Aorta (tissue), 5 donors: ENCODE measurements around the gene ESRRB. TPM values are rescaled to one million over a fixed set of nuclear protein-coding genes. Genes with fewer than 3 reads are reported as not detected.

Source experiments
- ATAC-seq: fragments of 200-7000 bp; cut with Tn5 transposase; one replicate; pipeline ENCODE4 v1.9.1; 2022; ENCODE audit warnings: moderate library complexity; ENCODE audit not compliant: low FRiP score
- DNase-seq, 2 donors: peaks; one replicate each; pipeline ENCODE4 v3.0.0-alpha.2; 2020
- H3K27ac ChIP-seq, 2 donors: one replicate each; pipeline ENCODE4 v1.5.1; 2013; ENCODE audit warnings: low read length in 2 of 2, mild to moderate bottlenecking in 2 of 2, moderate library complexity in 2 of 2, control low read depth in 1 of 2, inconsistent platforms in 1 of 2, low read depth in 1 of 2
- H3K27me3 ChIP-seq, 2 donors: one replicate each; pipeline ENCODE4 v1.6.1; 2013; ENCODE audit warnings: control low read depth in 1 of 2, low read length in 1 of 2, mild to moderate bottlenecking in 1 of 2, moderate library complexity in 1 of 2; ENCODE audit not compliant: insufficient read depth in 2 of 2, control insufficient read depth in 1 of 2
- H3K36me3 ChIP-seq, 2 donors: one replicate each; pipeline ENCODE4 v1.6.1; 2013; ENCODE audit warnings: control low read depth in 1 of 2, low read length in 1 of 2, mild to moderate bottlenecking in 1 of 2; ENCODE audit not compliant: insufficient read depth in 2 of 2, control insufficient read depth in 1 of 2
- H3K4me1 ChIP-seq, 2 donors: one replicate each; pipeline ENCODE4 v1.6.1; 2013; ENCODE audit warnings: low read length in 2 of 2, control low read depth in 1 of 2, mild to moderate bottlenecking in 1 of 2, moderate library complexity in 1 of 2; ENCODE audit not compliant: insufficient read depth in 2 of 2, control insufficient read depth in 1 of 2
- H3K4me3 ChIP-seq, 2 donors: one replicate each; pipeline ENCODE4 v1.5.1; 2013; ENCODE audit warnings: low read length in 2 of 2, control low read depth in 1 of 2, mild to moderate bottlenecking in 1 of 2
- H3K9me3 ChIP-seq: one replicate; pipeline ENCODE4 v1.6.1; 2013; ENCODE audit warnings: mild to moderate bottlenecking, low read length; ENCODE audit not compliant: control insufficient read depth
- WGBS, 2 donors: extraction: QIAGEN DNeasy Blood & Tissue Kit; methylation state at CpG; one replicate each; pipeline ENCODE4 v1.1.7; 2013; 5-methylcytosine and 5-hydroxymethylcytosine counted together
- intact Hi-C, 2 donors: fragments of 100-400 bp; cut with DNase I; formaldehyde crosslinking; loops; one replicate each; pipeline versions ENCODE4 v1.14.2 to v1.15.0; 2022
- polyA plus RNA-seq, 2 donors: library from polyadenylated mRNA; stranded (reverse); fragments of 200-250 nt; gene quantifications; one replicate each; pipeline ENCODE4 v1.2.3, GENCODE V29; 2013
- total RNA-seq, 2 donors: library from RNA; stranded (reverse); fragmentation: NEBNext Ultra II Directional; extraction: Animal tissue kit (Norgen Biotek cat#: 25700); gene quantifications; one replicate each; pipeline ENCODE4 v1.2.1, GENCODE V29; 2021
- donor health status: healthy with polysubstance abuse.
- donor health status: Bipolar disorder and iron deficiency.
- donor health status: DM: no; HTN: no; CAD: no.
- donor health status: DM: no; HTN: no; CAD: no.
- donor health status: DM: yes; HTN: yes; CAD: no.

Gene ESRRB
- total and polyA plus RNA-seq, 4 donors: 0.23 to 0.52 (median 0.33) TPM; not detected in 1

DNA sequence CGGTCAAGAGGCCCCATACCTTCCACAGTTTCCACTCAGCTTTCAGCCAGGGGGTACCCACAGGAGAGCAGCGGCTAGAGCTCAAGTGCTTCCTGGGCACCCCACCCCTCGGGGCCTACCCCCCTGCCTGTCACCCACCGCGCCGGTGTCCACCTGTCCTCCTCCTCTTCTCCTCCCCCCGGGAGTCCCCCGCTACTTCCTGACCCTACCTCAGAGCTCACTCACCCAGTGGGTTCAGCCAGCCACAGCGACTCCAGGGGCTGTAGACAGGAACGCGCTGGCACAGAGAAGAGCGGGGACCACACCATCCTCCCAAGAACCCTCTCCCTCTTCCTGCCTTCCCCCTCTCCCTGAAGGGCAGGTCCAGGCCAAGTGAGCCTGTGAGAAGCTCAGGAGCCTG lies 123.0 kb downstream of the ESRRB start:
- Histone ChIP-seq H3K27ac (no peak overlapping the region), H3K27me3 (no peaks in the 10 kb centered on the region), H3K9me3 (no peaks in the 10 kb centered on the region), H3K36me3 (no peaks in the 10 kb centered on the region), H3K4me3 (no peak overlapping the region), H3K4me1 (no peaks in the 10 kb centered on the region)
- intact Hi-C loops: no loop called here
- DNase-seq: peak in 1 of 2 donors; percentile 39
- ATAC-seq: no peak
- 87 to 93% methylated on average over 12 of the region's 12 CpGs for WGBS, 2 donors

DNA sequence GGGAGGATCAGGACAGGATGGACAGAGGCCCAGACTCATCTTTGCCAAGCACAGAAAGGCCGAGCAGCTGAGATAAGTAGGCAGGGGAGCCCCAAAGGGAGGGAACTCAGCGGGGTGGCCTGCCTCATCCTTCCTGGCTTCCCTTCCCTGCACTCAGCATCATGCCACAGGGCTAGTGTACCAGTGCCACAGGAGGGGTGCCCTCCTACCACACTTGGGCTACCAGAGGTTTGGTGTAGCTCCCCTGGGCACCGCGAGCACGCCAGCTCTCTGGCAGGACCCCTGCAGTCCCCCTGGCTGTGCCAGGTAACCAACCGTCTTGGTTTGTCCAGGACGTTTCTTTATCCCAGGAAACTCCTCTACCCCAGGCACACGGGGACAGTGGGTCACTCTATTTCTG lies 123.5 kb downstream of the ESRRB start:
- WGBS, 2 donors: 80 to 84% methylated on average over 8 of the region's 8 CpGs
- H3K9me3 ChIP-seq: no peaks in the 10 kb centered on the region

DNA sequence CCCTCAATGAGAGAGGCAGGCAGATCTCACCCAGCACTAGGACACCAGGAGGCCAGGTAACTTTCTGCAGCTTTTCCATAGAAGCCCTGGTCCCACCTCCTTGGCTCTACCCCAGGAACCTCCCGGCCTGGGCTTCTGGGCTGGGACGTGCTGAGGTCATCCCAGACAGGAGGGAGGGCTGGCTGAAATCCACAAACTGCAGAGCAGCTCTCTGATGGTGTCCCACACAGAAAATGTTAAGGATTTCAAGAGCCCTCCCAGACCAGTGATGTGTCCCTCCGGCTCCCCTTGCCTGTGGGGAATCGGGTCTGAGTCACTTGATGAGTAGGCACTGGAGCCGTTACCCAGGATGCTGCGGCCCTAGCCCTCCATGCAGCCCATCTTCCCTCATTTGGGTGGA lies 124.1 kb downstream of the ESRRB start:
- Histone ChIP-seq H3K9me3 (no peaks in the 10 kb centered on the region), H3K27ac (no peak overlapping the region), H3K4me3 (no peak overlapping the region), H3K27me3 (no peaks in the 10 kb centered on the region), H3K4me1 (no peaks in the 10 kb centered on the region), H3K36me3 (no peaks in the 10 kb centered on the region)
- intact Hi-C loops: no loop called here
- no peak for ATAC-seq
- WGBS, 2 donors: 46 to 48% methylated on average over 6 of the region's 6 CpGs
- DNase-seq: peak in 1 of 2 donors; percentile 37

More for the DNA sequence above, 123.5 kb downstream of the ESRRB start:
- H3K27ac ChIP-seq: no peak overlapping the region
- no peaks in the 10 kb centered on the region for H3K27me3 ChIP-seq
- no peak overlapping the region for H3K4me3 ChIP-seq
- H3K36me3 ChIP-seq: no peaks in the 10 kb centered on the region
- intact Hi-C loops: no loop called here
- DNase-seq (peak in 1 of 2 donors; percentile 55), ATAC-seq (no peak)
- H3K4me1 ChIP-seq: no peaks in the 10 kb centered on the region

- H3K4me1 ChIP-seq: no peaks in the 10 kb centered on the region
- no peaks in the 10 kb centered on the region for H3K9me3 ChIP-seq
- WGBS, 2 donors: 74% methylated on average over 6 of the region's 6 CpGs
- intact Hi-C loops: no loop called here
- H3K27me3 ChIP-seq: no peaks in the 10 kb centered on the region
- no peak overlapping the region for H3K4me3 ChIP-seq
- peak in 1 of 2 donors; percentile 50 for DNase-seq
- H3K36me3 ChIP-seq: no peaks in the 10 kb centered on the region
- H3K27ac ChIP-seq: no peak overlapping the region
- ATAC-seq: no peak
Observed at GRCh38 chr14:76500480-76500879, 124.5 kb downstream of the ESRRB start.

GRCh38 chr14:76501156-76501720 lies 125.3 kb downstream of the ESRRB start:
- H3K36me3 ChIP-seq: no peaks in the 10 kb centered on the region
- H3K27ac ChIP-seq: no peak overlapping the region
- WGBS, 2 donors: 75 to 78% methylated on average over 7 of the region's 7 CpGs
- H3K4me3 ChIP-seq: no peak overlapping the region
- H3K4me1 ChIP-seq: no peaks in the 10 kb centered on the region
- H3K9me3 ChIP-seq: no peaks in the 10 kb centered on the region
- intact Hi-C loops: no loop called here
- no peaks in the 10 kb centered on the region for H3K27me3 ChIP-seq
- DNase-seq (peak in 1 of 2 donors; percentile 27), ATAC-seq (no peak)

DNA sequence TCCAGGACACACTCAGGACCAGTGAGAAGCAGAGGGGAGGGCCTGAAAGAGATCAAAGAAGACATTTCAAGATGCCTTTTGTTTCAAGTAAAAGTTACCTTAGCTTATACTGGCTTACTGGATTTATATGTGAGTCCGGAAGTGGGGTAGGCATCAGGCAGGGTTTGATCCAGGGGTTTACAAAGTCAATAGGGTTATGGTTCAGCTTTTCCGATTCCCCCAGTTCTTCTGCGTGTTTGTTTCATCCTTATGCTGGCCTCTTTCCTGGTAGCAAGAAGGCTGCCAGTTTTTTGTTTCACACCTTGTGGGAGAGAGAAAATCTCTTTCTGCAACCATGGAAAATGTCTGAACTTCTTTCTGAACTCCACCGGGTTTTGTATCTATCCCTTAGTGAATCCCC lies 126.3 kb downstream of the ESRRB start:
- intact Hi-C loops: no loop called here
- no peaks in the 10 kb centered on the region for H3K9me3 ChIP-seq
- 96% methylated on average over 4 of the region's 4 CpGs for WGBS, 2 donors
- no peak overlapping the region for H3K27ac ChIP-seq
- DNase-seq (no peak), ATAC-seq (no peak)
- H3K27me3 ChIP-seq: no peaks in the 10 kb centered on the region
- no peak overlapping the region for H3K4me3 ChIP-seq
- no peaks in the 10 kb centered on the region for H3K36me3 ChIP-seq
- H3K4me1 ChIP-seq: no peaks in the 10 kb centered on the region

DNA sequence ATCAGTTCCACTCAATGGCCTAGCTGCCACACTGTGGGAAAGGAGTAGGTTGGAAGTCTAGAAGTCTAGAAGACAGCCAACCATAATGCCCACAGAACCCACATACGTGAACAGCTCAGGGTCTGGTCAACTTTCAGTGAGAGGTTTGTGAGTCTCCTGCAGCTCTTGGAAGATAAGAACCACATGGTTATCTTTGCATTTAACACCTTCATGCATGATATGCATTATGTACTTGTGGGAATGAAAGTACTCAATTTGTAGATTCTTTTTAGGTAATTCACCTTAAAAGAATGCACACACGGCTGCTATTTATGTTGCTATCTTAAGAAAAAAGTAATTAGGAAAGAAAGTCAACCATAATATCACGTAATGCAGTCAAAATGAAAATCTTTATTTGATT lies 126.7 kb downstream of the ESRRB start:
- Histone ChIP-seq H3K4me1 (no peaks in the 10 kb centered on the region), H3K4me3 (no peak overlapping the region), H3K9me3 (no peaks in the 10 kb centered on the region), H3K27me3 (no peaks in the 10 kb centered on the region), H3K36me3 (no peaks in the 10 kb centered on the region), H3K27ac (no peak overlapping the region)
- ATAC-seq (no peak), DNase-seq (no peak)
- intact Hi-C loops: no loop called here
- WGBS, 2 donors: 87 to 90% methylated on average over 3 of the region's 3 CpGs

- no peak overlapping the region for H3K27ac ChIP-seq
- 53 to 58% methylated on average over 7 of the region's 7 CpGs for WGBS, 2 donors
- no peaks in the 10 kb centered on the region for H3K27me3 ChIP-seq
- H3K4me3 ChIP-seq: no peak overlapping the region
- intact Hi-C loops: no loop called here
- H3K9me3 ChIP-seq: no peaks in the 10 kb centered on the region
- no peak for DNase-seq
- H3K4me1 ChIP-seq: no peaks in the 10 kb centered on the region
- H3K36me3 ChIP-seq: no peaks in the 10 kb centered on the region
- ATAC-seq: no peak
Observed at GRCh38 chr14:76509311-76509710, 133.4 kb downstream of the ESRRB start.

- intact Hi-C loops: no loop called here
- Histone ChIP-seq H3K36me3 (no peaks in the 10 kb centered on the region), H3K4me1 (no peaks in the 10 kb centered on the region), H3K27me3 (no peaks in the 10 kb centered on the region), H3K27ac (no peak overlapping the region), H3K9me3 (no peaks in the 10 kb centered on the region), H3K4me3 (no peak overlapping the region)
- no peak for ATAC-seq
- no peak for DNase-seq
- WGBS, 2 donors: 62 to 73% methylated on average over 3 of the region's 3 CpGs
Observed at GRCh38 chr14:76510181-76510580, 134.2 kb downstream of the ESRRB start.
